Keratinocyte (primary cell): ENCODE measurements around the gene SLC25A19. TPM values are rescaled to one million over a fixed set of nuclear protein-coding genes. Genes with fewer than 3 reads are reported as not detected.

Experiments
- DNase-seq: peaks from one replicate; pipeline ENCODE4 v3.0.0-alpha.2; 2011; ENCODE audit warnings: low read depth, missing footprints, low spot score
- FAIRE-seq: peaks from 2 replicates; lab custom pipeline; 2011; peaks lifted over from hg19 to GRCh38; lab: Jason Lieb, UNC
- H2AFZ ChIP-seq: 2 replicates; pipeline ENCODE4 v1.6.0; 2012; ENCODE audit warnings: low read length, control low read depth, inconsistent platforms; ENCODE audit not compliant: control insufficient read depth
- H3K27ac ChIP-seq: 2 replicates; pipeline ENCODE4 v1.5.1; 2011; ENCODE audit warnings: low read length; ENCODE audit not compliant: control insufficient read depth, insufficient read depth
- H3K27me3 ChIP-seq: 3 replicates; pipeline ENCODE4 v1.6.0; 2011; ENCODE audit warnings: low read length; ENCODE audit not compliant: control insufficient read depth, insufficient read depth; ENCODE audit errors: extremely low read depth
- H3K36me3 ChIP-seq, 2 experiments: 2 replicates in 1 of 2; 3 replicates in 1 of 2; pipeline ENCODE4 v1.5.1; 2011; ENCODE audit warnings: low read length in 2 of 2, mild to moderate bottlenecking in 1 of 2; ENCODE audit not compliant: control insufficient read depth in 2 of 2, insufficient read depth in 2 of 2; ENCODE audit errors: extremely low read depth in 1 of 2
- H3K4me1 ChIP-seq: 3 replicates; pipeline ENCODE4 v1.5.1; 2011; ENCODE audit warnings: low read length; ENCODE audit not compliant: control insufficient read depth, insufficient read depth; ENCODE audit errors: extremely low read depth
- H3K4me2 ChIP-seq: 3 replicates; pipeline ENCODE4 v1.6.0; 2011; ENCODE audit warnings: low read depth, low read length; ENCODE audit not compliant: control insufficient read depth, insufficient read depth; ENCODE audit errors: extremely low read depth
- H3K4me3 ChIP-seq, 3 experiments: fragments of 200-600 bp in 1 of 3; sonication (generic) in 1 of 3; 2 replicates in 2 of 3; 3 replicates in 1 of 3; pipeline ENCODE4 v1.5.1; 2011 to 2016; ENCODE audit warnings: low read length in 3 of 3, mild to moderate bottlenecking in 3 of 3, control low read depth in 2 of 3, inconsistent platforms in 1 of 3, low read depth in 1 of 3, mixed read lengths in 1 of 3, mixed run types in 1 of 3, moderate library complexity in 1 of 3; ENCODE audit not compliant: control insufficient read depth in 2 of 3, insufficient read depth in 2 of 3; ENCODE audit errors: extremely low read depth in 1 of 3
- H3K79me2 ChIP-seq: 2 replicates; pipeline ENCODE4 v1.6.0; 2012; ENCODE audit warnings: low read length; ENCODE audit not compliant: control insufficient read depth, insufficient read depth
- H3K9ac ChIP-seq: 3 replicates; pipeline ENCODE4 v1.6.0; 2011; ENCODE audit warnings: low read length; ENCODE audit not compliant: control insufficient read depth, insufficient read depth; ENCODE audit errors: extremely low read depth
- H3K9me1 ChIP-seq: 3 replicates; pipeline ENCODE4 v1.6.0; 2011; ENCODE audit warnings: low read length; ENCODE audit not compliant: control insufficient read depth, insufficient read depth; ENCODE audit errors: extremely low read depth
- H3K9me3 ChIP-seq: 2 replicates; pipeline ENCODE4 v1.5.1; 2012; ENCODE audit warnings: low read depth, low read length; ENCODE audit not compliant: control insufficient read depth
- H4K20me1 ChIP-seq: 3 replicates; pipeline ENCODE4 v1.6.0; 2011; ENCODE audit warnings: low read length; ENCODE audit not compliant: control insufficient read depth, insufficient read depth; ENCODE audit errors: extremely low read depth
- CTCF ChIP-seq, 3 experiments: IDR thresholded peaks in 1 of 3; conservative IDR thresholded peaks in 1 of 3; optimal IDR thresholded peaks in 1 of 3; 2 replicates in 2 of 3; 3 replicates in 1 of 3; pipeline versions ENCODE3 to v1.5.1; 2011; ENCODE audit warnings: low read length in 3 of 3, mild to moderate bottlenecking in 3 of 3, moderate library complexity in 2 of 3, control low read depth in 1 of 3, inconsistent platforms in 1 of 3; ENCODE audit not compliant: insufficient read depth in 2 of 3; ENCODE audit errors: extremely low read depth in 1 of 3
- EZH2 ChIP-seq: IDR thresholded peaks from one replicate; pipeline ENCODE4 v1.6.1; 2012; ENCODE audit warnings: inconsistent platforms, mild to moderate bottlenecking, low read length, moderate library complexity
- dilution Hi-C: fragments of 300-500 bp; cut with MboI; formaldehyde crosslinking; loops from one replicate; pipeline ENCODE4 v1.7.0; 2020; ENCODE audit warnings: low sequenced_read_pairs; ENCODE audit not compliant: extremely low pct_ligation_motif_present
- polyA plus RNA-seq, 5 experiments: library from polyadenylated mRNA; depleted of rRNA in 3 of 5; stranded (reverse) in 3 of 5; stranded (forward) in 1 of 5; unstranded in 1 of 5; fragments of >200 nt; gene quantifications; 1 replicate in 1 of 5; 2 replicates in 3 of 5; 3 replicates in 1 of 5; pipeline versions ENCODE4 v1.2.1 to v1.2.3, GENCODE V29; 2011 to 2012; ENCODE audit warnings: missing spikeins in 2 of 5, low read depth in 1 of 5, low replicate concordance in 1 of 5

Gene SLC25A19
- polyA plus RNA-seq, 1 donor (not counting 4 experiments of a cell fraction or from before 2014, with no cell fraction given) = 7.0 TPM

GRCh38 chr17:75238020-75238580 lies 51.1 kb downstream of the SLC25A19 start:
- no peak overlapping the region for H3K4me2 ChIP-seq
- DNase-seq (no peak), FAIRE-seq (no peak)
- no peaks in the 10 kb centered on the region for H3K9me3 ChIP-seq
- dilution Hi-C loops = no loop called here
- H3K9me1 ChIP-seq = no peaks in the 10 kb centered on the region
- no peak overlapping the region for H3K27ac ChIP-seq
- H3K4me3 ChIP-seq = no peak overlapping the region
- no peak overlapping the region for H2AFZ ChIP-seq
- no peaks in the 10 kb centered on the region for H3K4me1 ChIP-seq
- no peak overlapping the region for H3K9ac ChIP-seq
- H3K36me3 ChIP-seq = peaks cover 52 to 68% of the 10 kb centered on the region in 2 experiments
- H4K20me1 ChIP-seq = peaks cover 9% of the 10 kb centered on the region
- no peaks in the 10 kb centered on the region for H3K79me2 ChIP-seq
- no peak for TF ChIP-seq CTCF (optimal IDR thresholded peaks at IDR 0.05 in 1 of 3, IDR thresholded peaks at IDR 0.05 in 1 of 3, conservative IDR thresholded peaks at IDR 0.05 in 1 of 3; ENCODE audit: extremely low read depth in 1 of 3, insufficient read depth in 2 of 3, low read length in 3 of 3)
- H3K27me3 ChIP-seq = no peaks in the 10 kb centered on the region

- Histone ChIP-seq H3K27me3 (no peaks in the 10 kb centered on the region), H3K9me3 (no peaks in the 10 kb centered on the region), H3K36me3 (peaks cover 48 to 70% of the 10 kb centered on the region in 2 experiments), H3K4me3 (no peak overlapping the region), H3K9ac (no peak overlapping the region), H2AFZ (no peak overlapping the region), H3K27ac (no peak overlapping the region), H3K9me1 (no peaks in the 10 kb centered on the region), H3K4me1 (no peaks in the 10 kb centered on the region), H3K4me2 (no peak overlapping the region), H3K79me2 (no peaks in the 10 kb centered on the region), H4K20me1 (peaks cover 9% of the 10 kb centered on the region)
- TF ChIP-seq CTCF (optimal IDR thresholded peaks at IDR 0.05 in 1 of 3, IDR thresholded peaks at IDR 0.05 in 1 of 3, conservative IDR thresholded peaks at IDR 0.05 in 1 of 3; ENCODE audit: extremely low read depth in 1 of 3, insufficient read depth in 2 of 3, low read length in 3 of 3) (no peak), EZH2 (no peak)
- dilution Hi-C loops = no loop called here
- DNase-seq (no peak), FAIRE-seq (no peak)
These were observed 51.9 kb downstream of the SLC25A19 start for GRCh38 chr17:75237100-75238014.
